A549 (cell line): Measurements from ENCODE around the gene TP53TG5. TPM values are rescaled to one million over a fixed set of nuclear protein-coding genes. Genes with fewer than 3 reads are reported as not detected.

Experiments
- ATAC-seq, 2 experiments: fragments of 200-7000 bp in 1 of 2; fragments of >200 bp in 1 of 2; cut with Nextera tagmentation in 1 of 2; cut with Tn5 transposase in 1 of 2; 3 replicates each; pipeline versions ENCODE4 v1.8.0 to v1.9.1; 2018 to 2020; ENCODE audit warnings: mild to moderate bottlenecking in 1 of 2, moderate library complexity in 1 of 2
- CTCF ChIA-PET: fragments of 300-600 bp; sonication (Branson Sonifier 250); formaldehyde crosslinking; extraction: SDS; loops from one replicate; lab custom pipeline; 2021; ENCODE audit warnings: antibody characterized with exemption, inconsistent platforms; lab: Yijun Ruan, JAX
- POLR2A ChIA-PET: fragments of 350-600 bp; formaldehyde crosslinking; extraction: SDS; loops from one replicate; lab custom pipeline; 2021; ENCODE audit warnings: antibody characterized with exemption, inconsistent platforms; lab: Yijun Ruan, JAX
- DNase-seq, 2 experiments: peaks; one replicate each; pipeline versions ENCODE4 v3.0.0 to v3.0.0-alpha.2; 2011 to 2016; ENCODE audit warnings: low read depth in 1 of 2, low spot score in 1 of 2
- FAIRE-seq: peaks from 2 replicates; lab custom pipeline; 2011; peaks lifted over from hg19 to GRCh38; lab: Jason Lieb, UNC
- H3K27ac ChIP-seq, 2 experiments: fragments of >200 bp; sonication (Bioruptor Twin); formaldehyde crosslinking; 3 replicates each; pipeline ENCODE4 v1.5.1; 2016 to 2017
- H3K4me1 ChIP-seq: fragments of >200 bp; sonication (Bioruptor Twin); formaldehyde crosslinking; 3 replicates; pipeline ENCODE4 v1.6.1; 2016
- H3K4me2 ChIP-seq: fragments of >200 bp; sonication (Bioruptor Twin); formaldehyde crosslinking; 3 replicates; pipeline ENCODE4 v1.6.1; 2016
- H3K4me3 ChIP-seq: fragments of >200 bp; sonication (Bioruptor Twin); formaldehyde crosslinking; 3 replicates; pipeline ENCODE4 v1.5.1; 2016
- H3K9me3 ChIP-seq: fragments of >200 bp; sonication (Bioruptor Twin); formaldehyde crosslinking; 3 replicates; pipeline ENCODE4 v1.6.1; 2016
- CBX2 ChIP-seq: fragments of 200-600 bp; sonication (generic); IDR thresholded peaks from 2 replicates; pipeline ENCODE4 v1.6.1; 2016; ENCODE audit warnings: low read depth, mild to moderate bottlenecking, borderline replicate concordance
- CEBPB ChIP-seq, 2 experiments: fragments of >200 bp in 1 of 2; sonication (Bioruptor Twin) in 1 of 2; formaldehyde crosslinking in 1 of 2; IDR thresholded peaks; 2 replicates each; pipeline ENCODE4 v1.6.1; 2012 to 2016
- E2F6 ChIP-seq: IDR thresholded peaks from 2 replicates; pipeline ENCODE4 v1.6.1; 2012; ENCODE audit warnings: low read depth, borderline replicate concordance
- EHF ChIP-seq: fragments of 250-450 bp; sonication (Bioruptor Pico); IDR thresholded peaks from 2 replicates; pipeline ENCODE4 v1.5.0; 2020; ENCODE audit warnings: mild to moderate bottlenecking
- ELK1 ChIP-seq: fragments of 150-350 bp; IDR thresholded peaks from 2 replicates; pipeline ENCODE4 v1.6.1; 2014; ENCODE audit warnings: low read depth, mild to moderate bottlenecking, low read length
- ESRRA ChIP-seq: fragments of 150-350 bp; IDR thresholded peaks from 2 replicates; pipeline ENCODE4 v1.6.1; 2014; ENCODE audit warnings: mild to moderate bottlenecking, low read length, borderline replicate concordance
- FOSB ChIP-seq: fragments of 250-450 bp; sonication (Bioruptor Pico); IDR thresholded peaks from 2 replicates; pipeline ENCODE4 v1.5.0; 2020; ENCODE audit warnings: mild to moderate bottlenecking, moderate library complexity
- FOSL2 ChIP-seq, 2 experiments: fragments of 450-650 bp in 1 of 2; fragments of >200 bp in 1 of 2; sonication (Bioruptor Twin) in 1 of 2; formaldehyde crosslinking; IDR thresholded peaks; 2 replicates each; pipeline versions ENCODE4 v1.5.0 to v1.6.1; 2016 to 2020; ENCODE audit warnings: mild to moderate bottlenecking in 1 of 2, moderate library complexity in 1 of 2
- FOXS1 ChIP-seq: fragments of 250-450 bp; sonication (Bioruptor Pico); IDR thresholded peaks from 2 replicates; pipeline ENCODE4 v1.5.0; 2020; ENCODE audit warnings: mild to moderate bottlenecking, moderate library complexity
- HDAC2 ChIP-seq: fragments of 200-600 bp; sonication (generic); IDR thresholded peaks from 2 replicates; pipeline ENCODE4 v1.6.1; 2016
- HOXA7 ChIP-seq: fragments of 250-450 bp; sonication (Bioruptor Pico); IDR thresholded peaks from 2 replicates; pipeline ENCODE4 v1.5.0; 2020; ENCODE audit warnings: mild to moderate bottlenecking, moderate library complexity
- HOXB5 ChIP-seq: fragments of 250-450 bp; sonication (Bioruptor Pico); IDR thresholded peaks from 2 replicates; pipeline ENCODE4 v1.5.0; 2020; ENCODE audit warnings: mild to moderate bottlenecking, moderate library complexity
- JUNB ChIP-seq: fragments of >200 bp; sonication (Bioruptor Twin); formaldehyde crosslinking; IDR thresholded peaks from 2 replicates; pipeline ENCODE4 v1.6.1; 2016
- KDM1A ChIP-seq: fragments of 200-600 bp; sonication (generic); IDR thresholded peaks from 2 replicates; pipeline ENCODE4 v1.6.1; 2016; ENCODE audit warnings: low read depth, mild to moderate bottlenecking
- KDM5A ChIP-seq: fragments of 200-600 bp; sonication (generic); IDR thresholded peaks from 2 replicates; pipeline ENCODE4 v1.6.1; 2016; ENCODE audit warnings: antibody characterized with exemption, mild to moderate bottlenecking
- MAZ ChIP-seq: fragments of 150-350 bp; IDR thresholded peaks from 2 replicates; pipeline ENCODE4 v1.6.1; 2014; ENCODE audit warnings: antibody characterized with exemption, low read depth, low read length, borderline replicate concordance
- NFE2L2 ChIP-seq: fragments of 150-350 bp; conservative IDR thresholded peaks from 2 replicates; pipeline ENCODE4 v1.6.1; 2014; ENCODE audit warnings: low read length
- NPAS2 ChIP-seq: fragments of 250-450 bp; sonication (Bioruptor Pico); IDR thresholded peaks from 2 replicates; pipeline ENCODE4 v1.8.0; 2022; ENCODE audit warnings: mild to moderate bottlenecking, moderate library complexity, borderline replicate concordance
- PBX3 ChIP-seq: IDR thresholded peaks from 2 replicates; pipeline ENCODE4 v1.6.1; 2012
- PHF8 ChIP-seq: fragments of 200-600 bp; sonication (generic); IDR thresholded peaks from 2 replicates; pipeline ENCODE4 v1.6.1; 2016; ENCODE audit warnings: low read depth, mild to moderate bottlenecking, antibody characterized with exemption, moderate library complexity, borderline replicate concordance
- RAD21 ChIP-seq, 2 experiments: fragments of >200 bp in 1 of 2; sonication (Bioruptor Twin) in 1 of 2; formaldehyde crosslinking in 1 of 2; IDR thresholded peaks in 1 of 2; conservative IDR thresholded peaks in 1 of 2; 2 replicates in 1 of 2; 3 replicates in 1 of 2; pipeline ENCODE4 v1.6.1; 2012 to 2018; ENCODE audit warnings: inconsistent platforms in 1 of 2
- RARB ChIP-seq: fragments of 250-450 bp; sonication (Bioruptor Pico); IDR thresholded peaks from 2 replicates; pipeline ENCODE4 v1.8.0; 2021; ENCODE audit warnings: mild to moderate bottlenecking, moderate library complexity
- RNF2 ChIP-seq: fragments of 200-600 bp; sonication (generic); IDR thresholded peaks from 2 replicates; pipeline ENCODE4 v1.6.1; 2016; ENCODE audit warnings: low read depth, mild to moderate bottlenecking, antibody characterized with exemption, moderate library complexity, borderline replicate concordance
- SMC3 ChIP-seq: fragments of >200 bp; sonication (Bioruptor Twin); formaldehyde crosslinking; IDR thresholded peaks from 3 replicates; pipeline ENCODE4 v1.6.1; 2018; ENCODE audit warnings: inconsistent platforms
- TFCP2L1 ChIP-seq: fragments of 250-450 bp; sonication (Bioruptor Pico); IDR thresholded peaks from 2 replicates; pipeline ENCODE4 v1.5.0; 2021; ENCODE audit warnings: mild to moderate bottlenecking
- TP53 ChIP-seq: fragments of 250-450 bp; sonication (Bioruptor Pico); IDR thresholded peaks from 2 replicates; pipeline ENCODE4 v1.5.0; 2021; ENCODE audit warnings: mild to moderate bottlenecking, moderate library complexity
- USF2 ChIP-seq: fragments of 450-650 bp; IDR thresholded peaks from 2 replicates; pipeline ENCODE4 v1.6.1; 2014; ENCODE audit warnings: antibody characterized with exemption
- ZNF302 ChIP-seq: fragments of 250-450 bp; sonication (Bioruptor Pico); IDR thresholded peaks from 2 replicates; pipeline ENCODE4 v1.9.0; 2021; ENCODE audit warnings: inconsistent platforms, mild to moderate bottlenecking, moderate library complexity
- WGBS: methylation state at CpG from one replicate; pipeline ENCODE4 v1.1.6; 2017; ENCODE audit errors: missing lambda C conversion rate; 5-methylcytosine and 5-hydroxymethylcytosine counted together
- polyA plus RNA-seq, 4 experiments: library from polyadenylated mRNA; depleted of rRNA in 3 of 4; stranded (reverse); fragments of >200 nt; fragmentation: RNase III in 1 of 4; extraction: RNeasy Plus Mini Kit Qiagen cat#74134 plus additional on column Dnase treatment in 1 of 4; gene quantifications; 2 replicates in 3 of 4; 3 replicates in 1 of 4; pipeline ENCODE4 v1.2.3, GENCODE V29; 2011 to 2017

The TP53TG5 gene
- polyA plus RNA-seq, 2 of the 4 experiments (the other 2 are of a cell fraction), result not detected

GRCh38 chr20:45340236-45340847, 37.8 kb downstream of the TP53TG5 start:
- FAIRE-seq (no peak), DNase-seq (no peak)
- no peak overlapping the region for H3K4me3 ChIP-seq
- H3K4me1 ChIP-seq, result peaks cover 100% of the 10 kb centered on the region
- no peaks in the 10 kb centered on the region for H3K9me3 ChIP-seq
- CTCF ChIA-PET, result interaction anchor here (0.6 to 9.3 kb wide), 7 partner anchors 17 to 244 kb away, joined by 3 to 72 read pairs (median 7); partner anchors contain the start of gene SYS1
- peak overlapping the region; percentile 98; the same call in 2 of the 3 replicates for H3K4me2 ChIP-seq
- 83% methylated on average over 5 of the region's 5 CpGs for WGBS
- TF ChIP-seq KDM1A (peak; percentile 83; the same call in 1 of the 2 replicates), FOSL2 (IDR thresholded peaks at IDR 0.05) (no peak), FOSL2 (CRISPR knock-in tag; IDR thresholded peaks at IDR 0.05) (peak; percentile 22; the same call in 1 of the 2 replicates), HDAC2 (0 out of 2 replicates have a peak, but pooled peaks have one; percentile 31), HOXA7 (CRISPR knock-in tag) (no peak), RNF2 (no peak), PBX3 (no peak)
- TF ChIP-seq, all 56 proteins: peak for 3
- peak overlapping the region in 1 of 2 experiments; percentile 96; a peak in 3 of 6 replicates for H3K27ac ChIP-seq
- no peak for ATAC-seq
- POLR2A ChIA-PET, result no interaction called here

- no peak for ATAC-seq
- peak overlapping the region; percentile 84 to 96; a peak in 4 of 6 replicates for H3K27ac ChIP-seq
- ChIA-PET POLR2A (no interaction called here), CTCF (interaction anchor here (0.6 to 9.3 kb wide), 6 partner anchors 16 to 244 kb away, joined by 3 to 72 read pairs (median 6); partner anchors contain the start of gene SYS1)
- WGBS, result 97% methylated on average over 2 of the region's 2 CpGs
- no peak overlapping the region; the same call in 2 of the 3 replicates for H3K4me2 ChIP-seq
- no peak for FAIRE-seq
- no peak overlapping the region for H3K4me3 ChIP-seq
- no peak for TF ChIP-seq HDAC2
- no peak for TF ChIP-seq TP53
- no peak for TF ChIP-seq ZNF302 (CRISPR knock-in tag)
- TF ChIP-seq PBX3, result no peak
- no peak for TF ChIP-seq RARB (CRISPR knock-in tag)
- no peak for TF ChIP-seq KDM5A
- no peak for TF ChIP-seq HOXB5 (CRISPR knock-in tag)
- TF ChIP-seq PHF8, result no peak
- TF ChIP-seq RNF2, result no peak
- no peak for TF ChIP-seq USF2
- TF ChIP-seq CBX2, result no peak
- no peak for TF ChIP-seq KDM1A
- no peak for TF ChIP-seq JUNB
- no peak for TF ChIP-seq RAD21 (conservative IDR thresholded peaks at IDR 0.05 in 1 of 2, IDR thresholded peaks at IDR 0.05 in 1 of 2)
- no peak for TF ChIP-seq FOSB
- H3K4me1 ChIP-seq, result peaks cover 98% of the 10 kb centered on the region
- DNase-seq, result no peak
- no peaks in the 10 kb centered on the region for H3K9me3 ChIP-seq
Measured at GRCh38 chr20:45339799-45340198, 38.3 kb downstream of the TP53TG5 start.

- FAIRE-seq, result no peak
- CTCF ChIA-PET, result interaction anchor here (0.7 to 9.3 kb wide), 6 partner anchors 16 to 98 kb away, joined by 3 to 72 read pairs (median 6); partner anchors contain the start of gene SYS1
- no peaks in the 10 kb centered on the region for H3K9me3 ChIP-seq
- H3K4me2 ChIP-seq, result peak overlapping the region; percentile 80
- POLR2A ChIA-PET, result no interaction called here
- ATAC-seq, result no peak
- H3K27ac ChIP-seq, result peak overlapping the region; percentile 84 to 96
- no peak for DNase-seq
- H3K4me3 ChIP-seq, result no peak overlapping the region
- peaks cover 91% of the 10 kb centered on the region for H3K4me1 ChIP-seq
- 87% methylated on average over 6 of the region's 6 CpGs for WGBS
- TF ChIP-seq SMC3, result no peak
- no peak for TF ChIP-seq FOSB
- TF ChIP-seq NPAS2 (CRISPR knock-in tag), result no peak
- TF ChIP-seq NFE2L2, result no peak
- TF ChIP-seq CEBPB (IDR thresholded peaks at IDR 0.05), result no peak
- TF ChIP-seq ELK1, result no peak
- TF ChIP-seq FOXS1 (CRISPR knock-in tag), result no peak
- TF ChIP-seq ESRRA, result no peak
- no peak for TF ChIP-seq MAZ
- TF ChIP-seq RNF2, result no peak
- TF ChIP-seq KDM1A, result no peak
- TF ChIP-seq EHF, result no peak
- no peak for TF ChIP-seq E2F6
- TF ChIP-seq TFCP2L1 (CRISPR knock-in tag), result no peak
Measured at GRCh38 chr20:45339084-45339483, 39.0 kb downstream of the TP53TG5 start.
